Caco-2 (cell line): Measurements from ENCODE around the gene GREB1. TPM values are rescaled to one million over a fixed set of nuclear protein-coding genes. Genes with fewer than 3 reads are reported as not detected.

Experiments
- microRNA-seq: library from miRNA; unstranded; fragments of <30 nt; microRNA quantifications from one replicate; pipeline ENCODE4 v1.2.0, GENCODE V29; 2022
- total RNA-seq: library from RNA; stranded (reverse); gene quantifications from 2 replicates; pipeline ENCODE4 v1.2.3, GENCODE V29; 2022

GREB1 gene
- total RNA-seq, 1 experiment from 2014 or later = 2.4 TPM

Small RNAs within 50 kb of the gene (microRNA-seq; reads per million reads assigned to microRNA genes)
- not detected for gene MIR4429

Other genes with a start within 250 kb of the GREB1 start
- gene ROCK2, start 189.4 kb upstream of the GREB1 start, total RNA-seq = 61.6 and 64.4 TPM in 2 replicates
- 41.6 and 44.5 TPM in 2 replicates for gene E2F6, start 67.9 kb upstream of the GREB1 start, total RNA-seq
- gene NTSR2, start 136.2 kb downstream of the GREB1 start, total RNA-seq = not detected in 2 replicates
- 12.5 and 14.2 TPM in 2 replicates for gene LPIN1, start 212.6 kb downstream of the GREB1 start, total RNA-seq